MCF 10A (cell line): ENCODE measurements around the gene SLC26A8. TPM values are rescaled to one million over a fixed set of nuclear protein-coding genes. Genes with fewer than 3 reads are reported as not detected.

Source experiments
- BruUV-seq: library from RNA; stranded (reverse); fragments of 400-500 nt; replicated peaks from 2 replicates; lab custom pipeline; 2021; lab: Mats Ljungman, UMichigan
- CTCF ChIA-PET: fragments of 300-600 bp; sonication (Branson Sonifier 250); formaldehyde crosslinking; extraction: SDS; loops from one replicate; lab custom pipeline; 2021; ENCODE audit warnings: antibody characterized with exemption, inconsistent platforms; lab: Yijun Ruan, JAX
- POLR2A ChIA-PET: fragments of 300-600, 350-650 bp; sonication (Branson Sonifier 250); formaldehyde crosslinking; extraction: SDS; loops from one replicate; lab custom pipeline; 2020; ENCODE audit warnings: antibody characterized with exemption, inconsistent platforms; lab: Yijun Ruan, JAX
- DNase-seq: peaks from one replicate; pipeline ENCODE4 v3.0.0-alpha.2; 2018; ENCODE audit not compliant: unreplicated experiment
- H3K27ac Mint-ChIP-seq: one replicate; pipeline ENCODE4 v1.8.0; 2022; ENCODE audit warnings: mild to moderate bottlenecking, low read depth, mixed read lengths; ENCODE audit not compliant: unreplicated experiment
- H3K27me3 Mint-ChIP-seq: one replicate; pipeline ENCODE4 v1.8.0; 2022; ENCODE audit warnings: mixed read lengths; ENCODE audit not compliant: insufficient read depth, unreplicated experiment
- H3K36me3 Mint-ChIP-seq: one replicate; pipeline ENCODE4 v1.8.0; 2022; ENCODE audit warnings: mild to moderate bottlenecking, moderate library complexity, mixed read lengths; ENCODE audit not compliant: insufficient read depth, unreplicated experiment
- H3K4me1 Mint-ChIP-seq: one replicate; pipeline ENCODE4 v1.8.0; 2022; ENCODE audit warnings: mixed read lengths; ENCODE audit not compliant: insufficient read depth, unreplicated experiment
- H3K4me3 Mint-ChIP-seq: one replicate; pipeline ENCODE4 v1.8.0; 2022; ENCODE audit warnings: mild to moderate bottlenecking, moderate library complexity, mixed read lengths; ENCODE audit not compliant: unreplicated experiment
- H3K9me3 Mint-ChIP-seq: one replicate; pipeline ENCODE4 v1.8.0; 2022; ENCODE audit warnings: mixed read lengths; ENCODE audit not compliant: unreplicated experiment
- CTCF ChIP-seq: fragments of 200-600 bp; IDR thresholded peaks from one replicate; pipeline ENCODE4 v1.8.0; 2022; ENCODE audit warnings: antibody characterized with exemption, mild to moderate bottlenecking; ENCODE audit not compliant: unreplicated experiment
- intact Hi-C: fragments of 100-400 bp; cut with micrococcal nuclease; formaldehyde crosslinking; loops from 2 replicates; pipeline ENCODE4 v1.14.1; 2022
- total RNA-seq: library from RNA; stranded (reverse); gene quantifications from 2 replicates; pipeline ENCODE4 v1.2.3, GENCODE V29; 2022

The SLC26A8 gene
- total RNA-seq, 1 experiment from 2014 or later: not detected

- no TSS peak for BruUV-seq
- Mint-ChIP-seq H3K4me1 (peaks cover 5% of the 10 kb centered on the region), H3K27ac (no peak overlapping the region), H3K9me3 (no peaks in the 10 kb centered on the region), H3K36me3 (no peaks in the 10 kb centered on the region), H3K27me3 (no peaks in the 10 kb centered on the region), H3K4me3 (no peak overlapping the region)
- TF ChIP-seq CTCF: no peak
- no peak for DNase-seq
- ChIA-PET POLR2A (interaction anchor here (0.7 to 2.3 kb wide), 3 partner anchors 16 to 449 kb away, joined by 3 to 10 read pairs (median 4); no protein-coding TSS in a partner anchor), CTCF (interaction anchor here (0.6 kb wide), 1 partner anchor 1595 kb away, joined by 3 read pairs; no protein-coding TSS in a partner anchor)
- intact Hi-C loops: no loop called here
Measured at GRCh38 chr6:35969646-35970045, 54.8 kb downstream of the SLC26A8 start.

GRCh38 chr6:35968821-35969220 is 55.6 kb downstream of the SLC26A8 start:
- Mint-ChIP-seq H3K4me1 (peaks cover 5% of the 10 kb centered on the region), H3K27ac (no peak overlapping the region), H3K9me3 (no peaks in the 10 kb centered on the region), H3K36me3 (no peaks in the 10 kb centered on the region), H3K4me3 (no peak overlapping the region), H3K27me3 (no peaks in the 10 kb centered on the region)
- CTCF ChIA-PET: no interaction called here
- BruUV-seq: no TSS peak
- POLR2A ChIA-PET: interaction anchor here (0.7 to 0.9 kb wide), 2 partner anchors 95 to 450 kb away, joined by 3 to 4 read pairs; no protein-coding TSS in a partner anchor
- intact Hi-C loops: no loop called here
- DNase-seq: no peak
- no peak for TF ChIP-seq CTCF

- Mint-ChIP-seq H3K4me1 (no peaks in the 10 kb centered on the region), H3K27me3 (peaks cover 1% of the 10 kb centered on the region), H3K9me3 (no peaks in the 10 kb centered on the region), H3K4me3 (no peak overlapping the region), H3K36me3 (no peaks in the 10 kb centered on the region), H3K27ac (no peak overlapping the region)
- no peak for DNase-seq
- POLR2A ChIA-PET: interaction anchor here (1.1 to 1.5 kb wide), 2 partner anchors 13 to 60 kb away, joined by 3 read pairs; partner anchors contain the start of gene MAPK14
- CTCF ChIA-PET: interaction anchor here (0.5 to 0.6 kb wide), 2 partner anchors 166 to 752 kb away, joined by 3 to 4 read pairs; no protein-coding TSS in a partner anchor
- BruUV-seq: no TSS peak
- no peak for TF ChIP-seq CTCF
- intact Hi-C loops: no loop called here
Measured at GRCh38 chr6:35967076-35967774, 57.2 kb downstream of the SLC26A8 start.

- no peak overlapping the region for H3K27ac Mint-ChIP-seq
- H3K36me3 Mint-ChIP-seq: no peaks in the 10 kb centered on the region
- no peak for TF ChIP-seq CTCF
- no peak for DNase-seq
- peaks cover 41% of the 10 kb centered on the region for H3K27me3 Mint-ChIP-seq
- intact Hi-C loops: no loop called here
- peaks cover 5% of the 10 kb centered on the region for H3K4me1 Mint-ChIP-seq
- POLR2A ChIA-PET: no interaction called here
- BruUV-seq: no TSS peak
- H3K4me3 Mint-ChIP-seq: no peak overlapping the region
- H3K9me3 Mint-ChIP-seq: no peaks in the 10 kb centered on the region
- CTCF ChIA-PET: interaction anchor here (0.7 kb wide), 1 partner anchor 52 kb away, joined by 3 read pairs; no protein-coding TSS in a partner anchor
Measured at GRCh38 chr6:35962779-35963560, 61.5 kb downstream of the SLC26A8 start.
